PC-3 (cell line): ENCODE data around the gene PLEKHH1. TPM values are rescaled to one million over a fixed set of nuclear protein-coding genes. Genes with fewer than 3 reads are reported as not detected.

Source experiments
- ATAC-seq: fragments of 200-7000 bp; cut with Tn5 transposase; 2 replicates; pipeline ENCODE4 v1.9.1; 2020; ENCODE audit warnings: mild to moderate bottlenecking, moderate library complexity
- BruUV-seq: library from RNA; stranded (reverse); fragments of 400-500 nt; replicated peaks from 2 replicates; lab custom pipeline; 2021; lab: Mats Ljungman, UMichigan
- CTCF ChIA-PET: fragments of 300-600 bp; sonication (Branson Sonifier 250); formaldehyde crosslinking; loops from one replicate; lab custom pipeline; 2022; ENCODE audit warnings: antibody characterized with exemption; lab: Charles Lee
- POLR2A ChIA-PET: fragments of 300-600 bp; sonication (Branson Sonifier 250); formaldehyde crosslinking; loops from one replicate; lab custom pipeline; 2022; ENCODE audit warnings: antibody characterized with exemption; ENCODE audit not compliant: unreplicated experiment; lab: Charles Lee
- DNase-seq: peaks from one replicate; pipeline ENCODE4 v3.0.0-alpha.2; 2015
- H2AFZ ChIP-seq: fragments of 300-600 bp; sonication (generic); 2 replicates; pipeline ENCODE4 v1.6.0; 2016; ENCODE audit warnings: antibody characterized with exemption, low read length
- H3F3A ChIP-seq: fragments of 300-600 bp; sonication (generic); one replicate; pipeline ENCODE4 v1.6.0; 2017; ENCODE audit warnings: antibody characterized with exemption, low read length, control low read depth, mild to moderate bottlenecking; ENCODE audit not compliant: unreplicated experiment
- H3K27ac ChIP-seq: fragments of 300-600 bp; sonication (generic); 2 replicates; pipeline ENCODE4 v1.5.1; 2016; ENCODE audit warnings: mild to moderate bottlenecking, low read length
- H3K27me3 ChIP-seq: fragments of 300-600 bp; sonication (generic); 2 replicates; pipeline ENCODE4 v1.6.1; 2016; ENCODE audit warnings: low read length, mixed read lengths
- H3K36me3 ChIP-seq: fragments of 300-600 bp; sonication (generic); 2 replicates; pipeline ENCODE4 v1.6.1; 2016; ENCODE audit warnings: low read depth, mixed run types, low read length, mixed read lengths
- H3K4me1 ChIP-seq: fragments of 300-600 bp; sonication (generic); 2 replicates; pipeline ENCODE4 v1.5.1; 2016; ENCODE audit warnings: low read length; ENCODE audit not compliant: insufficient read depth
- H3K4me2 ChIP-seq: fragments of 300-600 bp; sonication (generic); 2 replicates; pipeline ENCODE4 v1.6.0; 2016; ENCODE audit warnings: low read length
- H3K4me3 ChIP-seq: fragments of 300-600 bp; sonication (generic); 2 replicates; pipeline ENCODE4 v1.5.1; 2016; ENCODE audit warnings: mild to moderate bottlenecking, low read length, mixed read lengths
- H3K79me2 ChIP-seq: fragments of 300-600 bp; sonication (generic); 2 replicates; pipeline ENCODE4 v1.6.1; 2017; ENCODE audit warnings: low read length, mixed read lengths
- H3K9ac ChIP-seq: fragments of 300-600 bp; sonication (generic); 2 replicates; pipeline ENCODE4 v1.6.0; 2016; ENCODE audit warnings: mild to moderate bottlenecking, low read length
- H3K9me2 ChIP-seq: fragments of 300-600 bp; sonication (generic); replicated peaks from 2 replicates; pipeline ENCODE4 v1.6.1; 2016; ENCODE audit warnings: mixed run types, low read length, mixed read lengths
- H3K9me3 ChIP-seq: fragments of 300-600 bp; sonication (generic); 2 replicates; pipeline ENCODE4 v1.6.1; 2016; ENCODE audit warnings: low read length, mixed read lengths
- H4K20me1 ChIP-seq: fragments of 300-600 bp; sonication (generic); 2 replicates; pipeline ENCODE4 v1.6.1; 2016; ENCODE audit warnings: low read length, mixed read lengths
- CTCF ChIP-seq: fragments of 300-600 bp; sonication (generic); conservative IDR thresholded peaks from 2 replicates; pipeline ENCODE4 v1.5.1; 2017; ENCODE audit warnings: antibody characterized with exemption, low read depth, mild to moderate bottlenecking, low read length
- EZH2 ChIP-seq: fragments of 300-600 bp; sonication (generic); IDR thresholded peaks from one replicate; pipeline ENCODE4 v1.6.1; 2017; ENCODE audit warnings: antibody characterized with exemption, mild to moderate bottlenecking, low read length; ENCODE audit not compliant: unreplicated experiment
- EZH2phosphoT487 ChIP-seq: fragments of 300-600 bp; sonication (generic); IDR thresholded peaks from 2 replicates; pipeline ENCODE4 v1.6.1; 2018; ENCODE audit warnings: mild to moderate bottlenecking, antibody characterized with exemption, low read length, borderline replicate concordance
- intact Hi-C: fragments of 100-400 bp; cut with micrococcal nuclease; formaldehyde crosslinking; loops from 2 replicates; pipeline ENCODE4 v1.9.0; 2023
- total RNA-seq: library from RNA; depleted of rRNA; stranded (reverse); fragments of >200 nt; gene quantifications from 2 replicates; pipeline ENCODE4 v1.2.3, GENCODE V29; 2014

Gene PLEKHH1
- total RNA-seq, 1 experiment from 2014 or later = 11.1 TPM

GRCh38 chr14:67573228-67574010 lies 40.3 kb downstream of the PLEKHH1 start:
- Histone ChIP-seq H4K20me1 (no peaks in the 10 kb centered on the region), H3K9me2 (no peaks in the 10 kb centered on the region), H3K4me2 (no peak overlapping the region), H3K4me1 (no peaks in the 10 kb centered on the region), H3K36me3 (no peaks in the 10 kb centered on the region), H3K4me3 (no peak overlapping the region), H3K9me3 (no peaks in the 10 kb centered on the region), H3K27me3 (no peaks in the 10 kb centered on the region), H3K9ac (no peak overlapping the region), H3K79me2 (no peaks in the 10 kb centered on the region), H2AFZ (no peak overlapping the region), H3K27ac (no peak overlapping the region), H3F3A (no peaks in the 10 kb centered on the region)
- TF ChIP-seq EZH2 (no peak), CTCF (no peak), EZH2phosphoT487 (no peak)
- intact Hi-C loops = no loop called here
- DNase-seq = no peak
- BruUV-seq = no TSS peak
- CTCF ChIA-PET = interaction anchor here (4.1 kb wide), 1 partner anchor 46 kb away, joined by 126 read pairs; no protein-coding TSS in a partner anchor
- ATAC-seq = no peak
- POLR2A ChIA-PET = no interaction called here

- H3K79me2 ChIP-seq = no peaks in the 10 kb centered on the region
- BruUV-seq = no TSS peak
- CTCF ChIA-PET = no interaction called here
- no peaks in the 10 kb centered on the region for H3K4me1 ChIP-seq
- intact Hi-C loops = no loop called here
- H3K4me2 ChIP-seq = no peak overlapping the region
- H3F3A ChIP-seq = no peaks in the 10 kb centered on the region
- H3K4me3 ChIP-seq = no peak overlapping the region
- no peaks in the 10 kb centered on the region for H4K20me1 ChIP-seq
- ATAC-seq (no peak), DNase-seq (no peak)
- no peaks in the 10 kb centered on the region for H3K9me3 ChIP-seq
- H3K9ac ChIP-seq = no peak overlapping the region
- no peaks in the 10 kb centered on the region for H3K36me3 ChIP-seq
- no peaks in the 10 kb centered on the region for H3K9me2 ChIP-seq
- no peak overlapping the region for H3K27ac ChIP-seq
- no peak for TF ChIP-seq CTCF
- no peak for TF ChIP-seq EZH2phosphoT487
- POLR2A ChIA-PET = no interaction called here
- no peaks in the 10 kb centered on the region for H3K27me3 ChIP-seq
- no peak overlapping the region for H2AFZ ChIP-seq
Observed at GRCh38 chr14:67574156-67574555, 41.1 kb downstream of the PLEKHH1 start.

GRCh38 chr14:67574806-67575205 lies 41.7 kb downstream of the PLEKHH1 start:
- DNase-seq = no peak
- no peak for TF ChIP-seq CTCF
- TF ChIP-seq EZH2phosphoT487 = no peak
- TF ChIP-seq EZH2 = no peak

More at GRCh38 chr14:67574806-67575205, 41.7 kb downstream of the PLEKHH1 start:
- Histone ChIP-seq H3K4me1 (no peaks in the 10 kb centered on the region), H2AFZ (no peak overlapping the region), H3F3A (no peaks in the 10 kb centered on the region), H3K9me3 (no peaks in the 10 kb centered on the region), H3K27me3 (no peaks in the 10 kb centered on the region), H3K79me2 (no peaks in the 10 kb centered on the region), H3K4me3 (no peak overlapping the region), H3K27ac (no peak overlapping the region), H3K9ac (no peak overlapping the region), H3K36me3 (no peaks in the 10 kb centered on the region), H4K20me1 (no peaks in the 10 kb centered on the region), H3K4me2 (no peak overlapping the region), H3K9me2 (no peaks in the 10 kb centered on the region)
- ChIA-PET POLR2A (no interaction called here), CTCF (interaction anchor here (0.6 kb wide), 1 partner anchor 103 kb away, joined by 5 read pairs; no protein-coding TSS in a partner anchor)
- ATAC-seq = no peak
- no TSS peak for BruUV-seq
- intact Hi-C loops = no loop called here
